Breast epithelium (tissue), 4 donors: Measurements from ENCODE around the gene MGST3. TPM values are rescaled to one million over a fixed set of nuclear protein-coding genes. Genes with fewer than 3 reads are reported as not detected.

Experiments
- DNase-seq, 2 donors: peaks; one replicate each; pipeline ENCODE4 v3.0.0-alpha.2; 2019; ENCODE audit warnings: low spot score in 2 of 2
- H3K27ac ChIP-seq, 2 donors: fragments of 200-600 bp; sonication (generic) in 1 of 2; one replicate each; pipeline ENCODE4 v1.5.1; 2016 to 2019; ENCODE audit warnings: mild to moderate bottlenecking in 1 of 2
- H3K27me3 ChIP-seq, 2 donors: fragments of 200-600 bp; sonication (generic) in 1 of 2; one replicate each; pipeline versions ENCODE4 v1.5.1 to v1.6.0; 2017 to 2019; ENCODE audit warnings: control low read depth in 1 of 2, mild to moderate bottlenecking in 1 of 2
- H3K36me3 ChIP-seq: fragments of 200-600 bp; one replicate; pipeline ENCODE4 v1.5.1; 2019
- H3K4me1 ChIP-seq, 2 donors: fragments of 200-600 bp; sonication (generic); one replicate each; pipeline ENCODE4 v1.5.1; 2016 to 2019; ENCODE audit warnings: control low read depth in 1 of 2
- H3K4me3 ChIP-seq, 3 donors: fragments of 200-600 bp; sonication (generic); 1 replicate in 2 of 3; 2 replicates in 1 of 3; pipeline ENCODE4 v1.5.1; 2016 to 2019; ENCODE audit warnings: mild to moderate bottlenecking in 3 of 3, moderate library complexity in 2 of 3
- H3K9me3 ChIP-seq, 2 donors: fragments of 200-600 bp; sonication (generic) in 1 of 2; one replicate each; pipeline ENCODE4 v1.5.1; 2016 to 2019; ENCODE audit warnings: control low read depth in 1 of 2
- POLR2A ChIP-seq: fragments of 450-650 bp; IDR thresholded peaks from one replicate; pipeline ENCODE4 v1.6.1; 2016; ENCODE audit warnings: antibody characterized with exemption, mild to moderate bottlenecking, moderate library complexity
- POLR2AphosphoS5 ChIP-seq, 3 donors: sonication (generic); formaldehyde crosslinking; IDR thresholded peaks; one replicate each; pipeline ENCODE4 v1.6.1; 2017; ENCODE audit warnings: antibody characterized with exemption in 3 of 3
- intact Hi-C: fragments of 100-400 bp; cut with DNase I; formaldehyde crosslinking; loops from one replicate; pipeline ENCODE4 v1.15.1; 2023; ENCODE audit warnings: low total_unique reads
- total RNA-seq, 3 donors: library from RNA; depleted of rRNA; stranded (reverse); fragments of >200 nt; gene quantifications; one replicate each; pipeline ENCODE4 v1.1.0, GENCODE V29; 2016
- TF ChIP-seq, protein P1 (sequence below), 3 donors: fragments of 450-650 bp; IDR thresholded peaks; one replicate each; pipeline ENCODE4 v1.5.1; 2016 to 2017; ENCODE audit warnings: antibody characterized with exemption in 3 of 3, mild to moderate bottlenecking in 3 of 3, moderate library complexity in 3 of 3

Gene MGST3
- total RNA-seq, 3 donors from 2014 or later, result 140 to 318 (median 251) TPM

DNA sequence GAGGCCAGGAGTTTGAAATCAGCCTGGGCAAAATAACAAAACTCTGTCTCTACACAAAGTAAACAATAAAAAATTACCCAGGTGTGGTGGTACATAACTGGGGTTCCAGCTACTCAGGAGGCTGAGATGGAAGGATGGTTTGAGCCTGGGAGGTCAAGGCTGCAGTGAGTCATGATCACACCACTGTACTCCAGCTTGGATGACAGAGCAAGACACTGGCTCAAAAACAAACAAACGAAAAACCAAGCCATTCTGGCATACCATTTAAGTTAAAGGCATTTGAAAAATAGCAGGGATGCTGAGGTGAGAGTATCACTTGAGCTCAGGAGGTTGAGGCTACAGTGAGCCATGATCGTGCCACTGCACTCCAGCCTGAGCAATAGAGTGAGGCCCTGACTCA, 72.6 kb downstream of the MGST3 start:
- Histone ChIP-seq H3K27ac (no peak overlapping the region), H3K4me3 (no peak overlapping the region), H3K9me3 (no peaks in the 10 kb centered on the region), H3K4me1 (no peaks in the 10 kb centered on the region), H3K36me3 (no peaks in the 10 kb centered on the region), H3K27me3 (no peaks in the 10 kb centered on the region)
- TF ChIP-seq POLR2AphosphoS5 (IDR thresholded peaks at IDR 0.05) (no peak), POLR2A (no peak)
- TF ChIP-seq, protein P1, sequence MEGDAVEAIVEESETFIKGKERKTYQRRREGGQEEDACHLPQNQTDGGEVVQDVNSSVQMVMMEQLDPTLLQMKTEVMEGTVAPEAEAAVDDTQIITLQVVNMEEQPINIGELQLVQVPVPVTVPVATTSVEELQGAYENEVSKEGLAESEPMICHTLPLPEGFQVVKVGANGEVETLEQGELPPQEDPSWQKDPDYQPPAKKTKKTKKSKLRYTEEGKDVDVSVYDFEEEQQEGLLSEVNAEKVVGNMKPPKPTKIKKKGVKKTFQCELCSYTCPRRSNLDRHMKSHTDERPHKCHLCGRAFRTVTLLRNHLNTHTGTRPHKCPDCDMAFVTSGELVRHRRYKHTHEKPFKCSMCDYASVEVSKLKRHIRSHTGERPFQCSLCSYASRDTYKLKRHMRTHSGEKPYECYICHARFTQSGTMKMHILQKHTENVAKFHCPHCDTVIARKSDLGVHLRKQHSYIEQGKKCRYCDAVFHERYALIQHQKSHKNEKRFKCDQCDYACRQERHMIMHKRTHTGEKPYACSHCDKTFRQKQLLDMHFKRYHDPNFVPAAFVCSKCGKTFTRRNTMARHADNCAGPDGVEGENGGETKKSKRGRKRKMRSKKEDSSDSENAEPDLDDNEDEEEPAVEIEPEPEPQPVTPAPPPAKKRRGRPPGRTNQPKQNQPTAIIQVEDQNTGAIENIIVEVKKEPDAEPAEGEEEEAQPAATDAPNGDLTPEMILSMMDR (IDR thresholded peaks at IDR 0.05), result no peak
- DNase-seq, result no peak
- intact Hi-C loops, result no loop called here

Other genes starting within 250 kb of the MGST3 start
- gene RXRG, start 186.1 kb upstream of the MGST3 start, total RNA-seq, result under 1 TPM in 1 of 3 donors, not detected in 2; 0.16 TPM
- not detected for gene LRRC52, start 87.2 kb upstream of the MGST3 start, total RNA-seq
- 100 to 1,000 TPM in 2 of 3 donors, 10 to 100 TPM in 1; 98.6 to 165 (median 110) TPM for gene ALDH9A1, start 67.3 kb downstream of the MGST3 start, total RNA-seq
- 10 to 100 TPM; 57.1 to 89.4 (median 68.8) TPM for gene TMCO1, start 137.6 kb downstream of the MGST3 start, total RNA-seq
- gene UCK2, start 196.4 kb downstream of the MGST3 start, total RNA-seq, result 10 to 100 TPM; 13.6 to 51.1 (median 45.9) TPM